Ovary (tissue), 9 donors: Measurements from ENCODE around the gene NRROS. TPM values are rescaled to one million over a fixed set of nuclear protein-coding genes. Genes with fewer than 3 reads are reported as not detected.
"Not testable (repeated sequence)": the region's sequence is repeated elsewhere in the genome, so short reads cannot be mapped to it uniquely, and the experiment has no call there.

ENCODE experiments used
- DNase-seq, 5 donors: peaks; one replicate each; pipeline ENCODE4 v3.0.0-alpha.2; 2019 to 2020
- H3K27ac ChIP-seq, 2 donors: fragments of 200-600 bp; one replicate each; pipeline versions ENCODE4 v1.5.1 to v1.8.0; 2019 to 2022
- H3K27me3 ChIP-seq: fragments of 200-600 bp; one replicate; pipeline ENCODE4 v1.8.0; 2022
- H3K36me3 ChIP-seq: fragments of 200-600 bp; sonication (generic); one replicate; pipeline ENCODE4 v1.5.1; 2019
- H3K4me1 ChIP-seq: one replicate; pipeline ENCODE4 v1.8.1; 2013; ENCODE audit warnings: mild to moderate bottlenecking, moderate library complexity; ENCODE audit not compliant: insufficient read depth
- H3K4me3 ChIP-seq: fragments of 200-600 bp; sonication (generic); one replicate; pipeline ENCODE4 v1.5.1; 2017
- H3K9me3 ChIP-seq, 2 donors: fragments of 200-600 bp in 1 of 2; sonication (generic) in 1 of 2; one replicate each; pipeline versions ENCODE4 v1.5.1 to v1.8.1; 2013 to 2019; ENCODE audit warnings: mild to moderate bottlenecking in 1 of 2, moderate library complexity in 1 of 2
- EP300 ChIP-seq: sonication (generic); formaldehyde crosslinking; IDR thresholded peaks from one replicate; pipeline ENCODE4 v1.6.1; 2017; ENCODE audit warnings: antibody characterized with exemption
- POLR2A ChIP-seq: fragments of 450-650 bp; IDR thresholded peaks from one replicate; pipeline ENCODE4 v1.6.1; 2017; ENCODE audit warnings: antibody characterized with exemption, mild to moderate bottlenecking, moderate library complexity
- WGBS, 3 donors: extraction: QIAGEN DNeasy Blood & Tissue Kit in 1 of 3; methylation state at CpG; one replicate each; pipeline versions ENCODE4 v1.1.5 to v1.1.7; 2013 to 2017; 5-methylcytosine and 5-hydroxymethylcytosine counted together
- intact Hi-C, 4 donors: fragments of 100-400 bp; cut with DNase I; formaldehyde crosslinking; loops; one replicate each; pipeline versions ENCODE4 v1.11.0 to v1.15.1; 2022 to 2023
- polyA plus RNA-seq, 2 donors: library from polyadenylated mRNA; stranded (reverse); fragments of 200-250 nt in 1 of 2; fragments of 350-450 nt in 1 of 2; fragmentation: Illumina TruSeq in 1 of 2; extraction: RNeasy Lipid Tissue Mini Kit (QIAGEN cat#74804) in 1 of 2; gene quantifications; one replicate each; pipeline ENCODE4 v1.2.3, GENCODE V29; 2013 to 2014
- total RNA-seq, 7 donors: library from RNA; depleted of rRNA in 2 of 7; stranded (reverse); fragments of >200 nt in 2 of 7; fragmentation: NEBNext Ultra II Directional in 3 of 7; extraction: Animal tissue kit (Norgen Biotek cat#: 25700) in 3 of 7; gene quantifications; one replicate each; pipeline versions ENCODE4 v1.1.0 to v1.2.4, GENCODE V29; 2016 to 2023
- TF ChIP-seq, protein P1 (sequence below), 3 donors: fragments of 450-650 bp in 2 of 3; fragments of 200-600 bp in 1 of 3; IDR thresholded peaks; one replicate each; pipeline versions ENCODE4 v1.5.1 to v1.8.0; 2016 to 2022; ENCODE audit warnings: antibody characterized with exemption in 3 of 3, mild to moderate bottlenecking in 1 of 3
- donor health status: DM: no; HTN: no; CAD: no; lungs with moderate emphysema.
- donor health status: DM: no; HTN: no; CAD: no.
- donor health status: Bipolar disorder and iron deficiency.
- donor health status: DM: yes; HTN: yes; CAD: no.
- donor health status: DM: no; HTN: no; CAD: no.
- donor health status: DM: yes; HTN: yes; CAD: no.

Gene NRROS
- total and polyA plus RNA-seq, 9 donors: 0.80 to 6.3 (median 3.2) TPM

DNA sequence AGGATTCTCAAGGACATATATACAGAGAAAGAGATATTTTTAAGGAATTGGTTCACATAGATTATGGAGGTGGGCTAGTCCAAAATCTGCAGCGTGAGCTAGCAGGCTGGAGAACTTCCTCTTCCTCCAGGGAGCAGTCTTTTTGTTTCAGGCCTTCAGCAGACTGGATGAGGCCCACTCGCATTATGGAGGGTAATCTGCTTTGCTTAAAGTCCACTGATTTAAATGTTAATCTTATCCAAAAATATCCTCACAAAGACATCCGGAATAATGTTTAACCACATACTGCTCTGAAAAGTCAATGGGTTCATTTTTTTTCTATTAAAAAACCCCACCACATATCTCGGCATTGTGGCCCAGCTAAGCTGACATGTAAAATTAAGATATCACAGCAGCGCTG is 22.2 kb upstream of the NRROS start:
- TF ChIP-seq EP300 (no peak), POLR2A (no peak)
- TF ChIP-seq, protein P1, sequence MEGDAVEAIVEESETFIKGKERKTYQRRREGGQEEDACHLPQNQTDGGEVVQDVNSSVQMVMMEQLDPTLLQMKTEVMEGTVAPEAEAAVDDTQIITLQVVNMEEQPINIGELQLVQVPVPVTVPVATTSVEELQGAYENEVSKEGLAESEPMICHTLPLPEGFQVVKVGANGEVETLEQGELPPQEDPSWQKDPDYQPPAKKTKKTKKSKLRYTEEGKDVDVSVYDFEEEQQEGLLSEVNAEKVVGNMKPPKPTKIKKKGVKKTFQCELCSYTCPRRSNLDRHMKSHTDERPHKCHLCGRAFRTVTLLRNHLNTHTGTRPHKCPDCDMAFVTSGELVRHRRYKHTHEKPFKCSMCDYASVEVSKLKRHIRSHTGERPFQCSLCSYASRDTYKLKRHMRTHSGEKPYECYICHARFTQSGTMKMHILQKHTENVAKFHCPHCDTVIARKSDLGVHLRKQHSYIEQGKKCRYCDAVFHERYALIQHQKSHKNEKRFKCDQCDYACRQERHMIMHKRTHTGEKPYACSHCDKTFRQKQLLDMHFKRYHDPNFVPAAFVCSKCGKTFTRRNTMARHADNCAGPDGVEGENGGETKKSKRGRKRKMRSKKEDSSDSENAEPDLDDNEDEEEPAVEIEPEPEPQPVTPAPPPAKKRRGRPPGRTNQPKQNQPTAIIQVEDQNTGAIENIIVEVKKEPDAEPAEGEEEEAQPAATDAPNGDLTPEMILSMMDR (IDR thresholded peaks at IDR 0.05): no peak
- intact Hi-C loops: no loop called here
- H3K36me3 ChIP-seq: no peaks in the 10 kb centered on the region
- no peak overlapping the region for H3K4me3 ChIP-seq
- H3K27me3 ChIP-seq: no peaks in the 10 kb centered on the region
- DNase-seq: no peak
- no peaks in the 10 kb centered on the region for H3K9me3 ChIP-seq
- H3K4me1 ChIP-seq: no peaks in the 10 kb centered on the region
- 70 to 78% (median 76%) methylated on average over 5 of the region's 5 CpGs for WGBS, 3 donors
- H3K27ac ChIP-seq: no peak overlapping the region

DNA sequence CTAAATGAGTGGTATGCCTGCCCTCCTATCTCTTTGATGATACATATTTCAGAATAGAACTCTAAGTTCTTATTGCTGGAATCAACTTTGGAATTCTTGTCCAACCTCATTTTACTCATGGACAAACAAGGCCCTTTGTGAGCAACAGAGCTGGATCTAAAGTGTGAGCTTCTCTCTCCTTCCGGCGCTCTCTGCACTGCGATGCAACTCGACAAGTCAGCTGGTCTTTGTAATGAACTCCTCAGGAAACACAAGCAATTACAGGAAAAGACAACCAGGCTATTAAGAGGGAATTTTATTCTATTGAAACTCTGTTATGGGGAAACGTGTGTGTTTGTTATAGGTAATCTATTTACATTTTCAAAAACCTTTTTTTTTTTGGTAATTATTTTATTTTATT is 20.3 kb upstream of the NRROS start:
- Histone ChIP-seq H3K4me1 (no peaks in the 10 kb centered on the region), H3K27ac (no peak overlapping the region), H3K36me3 (no peaks in the 10 kb centered on the region), H3K9me3 (no peaks in the 10 kb centered on the region), H3K27me3 (no peaks in the 10 kb centered on the region), H3K4me3 (no peak overlapping the region)
- intact Hi-C loops: no loop called here
- TF ChIP-seq, protein P1 (IDR thresholded peaks at IDR 0.05): no peak
- TF ChIP-seq EP300 (no peak), POLR2A (no peak)
- WGBS, 3 donors: 36 to 40% (median 40%) methylated on average over 5 of the region's 5 CpGs
- DNase-seq: no peak

DNA sequence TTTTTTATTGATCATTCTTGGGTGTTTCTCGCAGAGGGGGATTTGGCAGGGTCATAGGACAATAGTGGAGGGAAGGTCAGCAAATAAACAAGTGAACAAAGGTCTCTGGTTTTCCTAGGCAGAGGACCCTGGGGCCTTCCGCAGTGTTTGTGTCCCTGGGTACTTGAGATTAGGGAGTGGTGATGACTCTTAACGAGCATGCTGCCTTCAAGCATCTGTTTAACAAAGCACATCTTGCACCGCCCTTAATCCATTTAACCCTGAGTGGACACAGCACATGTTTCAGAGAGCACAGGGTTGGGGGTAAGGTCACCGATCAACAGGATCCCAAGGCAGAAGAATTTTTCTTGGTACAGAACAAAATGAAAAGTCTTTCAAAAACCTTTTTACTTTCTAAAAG is 19.9 kb upstream of the NRROS start:
- H3K4me1 ChIP-seq, H3K27ac ChIP-seq, H3K4me3 ChIP-seq, H3K36me3 ChIP-seq, intact Hi-C loops, H3K9me3 ChIP-seq, DNase-seq, H3K27me3 ChIP-seq: not testable (repeated sequence)
- WGBS, 3 donors: 44 to 56% (median 56%) methylated on average over 3 to 5 of the region's 5 CpGs

DNA sequence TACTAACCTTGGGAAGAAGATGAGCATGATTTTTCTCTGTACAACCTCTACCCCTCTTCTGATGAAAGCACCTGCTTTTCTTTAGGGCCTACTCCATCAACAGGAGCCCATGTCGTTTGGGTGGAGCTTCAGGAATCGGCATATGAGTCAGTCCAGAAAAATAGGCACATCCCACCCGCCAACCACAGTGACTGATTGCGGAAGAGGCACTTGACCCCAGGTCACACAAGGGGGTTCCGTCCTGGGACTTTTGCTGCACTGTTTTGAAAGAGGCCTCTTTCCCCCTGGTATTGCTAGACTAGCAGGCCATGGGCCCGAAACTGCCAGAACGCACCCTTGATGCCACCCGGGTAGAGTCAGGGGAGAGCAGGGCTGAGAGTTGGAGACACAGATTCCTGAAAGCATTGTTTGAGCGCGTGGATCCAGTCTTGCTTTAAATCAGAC is 19.3 kb upstream of the NRROS start:
- no peak for DNase-seq
- Histone ChIP-seq H3K4me3 (no peak overlapping the region), H3K9me3 (no peaks in the 10 kb centered on the region), H3K27ac (no peak overlapping the region), H3K4me1 (no peaks in the 10 kb centered on the region), H3K36me3 (no peaks in the 10 kb centered on the region), H3K27me3 (no peaks in the 10 kb centered on the region)
- intact Hi-C loops: no loop called here
- 69 to 77% (median 75%) methylated on average over 10 of the region's 10 CpGs for WGBS, 3 donors
- no peak for TF ChIP-seq POLR2A
- TF ChIP-seq, protein P1 (IDR thresholded peaks at IDR 0.05): no peak
- TF ChIP-seq EP300: no peak

DNA sequence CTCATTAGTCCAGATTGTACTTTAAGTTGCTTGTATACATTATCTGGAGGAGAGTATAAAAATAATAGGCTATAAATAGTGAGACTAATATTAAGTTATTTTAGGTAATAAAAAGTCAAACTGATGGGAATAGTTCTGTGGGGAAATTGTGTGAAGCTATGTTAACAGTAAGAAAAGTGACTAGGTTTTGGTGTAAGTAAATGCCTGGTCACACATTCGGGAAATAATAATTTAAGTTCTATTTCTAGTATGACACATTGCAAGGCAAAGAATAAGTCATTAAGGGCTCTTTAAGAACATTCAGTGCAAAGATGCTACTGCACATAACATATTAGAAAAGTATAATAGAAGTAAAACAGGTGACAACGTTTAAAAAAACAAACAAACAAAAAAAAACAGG is 18.8 kb upstream of the NRROS start:
- Histone ChIP-seq H3K36me3 (no peaks in the 10 kb centered on the region), H3K4me1 (no peaks in the 10 kb centered on the region), H3K4me3 (no peak overlapping the region), H3K27me3 (no peaks in the 10 kb centered on the region), H3K9me3 (no peaks in the 10 kb centered on the region), H3K27ac (no peak overlapping the region)
- TF ChIP-seq, protein P1 (IDR thresholded peaks at IDR 0.05): no peak
- no peak for TF ChIP-seq EP300
- TF ChIP-seq POLR2A: no peak
- intact Hi-C loops: no loop called here
- WGBS, 3 donors: 66 to 82% (median 75%) methylated on average over 2 of the region's 2 CpGs
- no peak for DNase-seq
